H1 (cell line): ENCODE measurements around the gene PRKAR1B. TPM values are rescaled to one million over a fixed set of nuclear protein-coding genes. Genes with fewer than 3 reads are reported as not detected.

Source experiments
- CTCF ChIA-PET: fragments of 300-600 bp; sonication (Branson Sonifier 250); formaldehyde crosslinking; loops from one replicate; lab custom pipeline; 2021; ENCODE audit not compliant: partially characterized antibody; lab: Charles Lee
- POLR2A ChIA-PET: fragments of 300-600 bp; sonication (Branson Sonifier 250); formaldehyde crosslinking; loops from one replicate; lab custom pipeline; 2021; ENCODE audit warnings: inconsistent platforms; ENCODE audit not compliant: partially characterized antibody; lab: Charles Lee
- DNase-seq, 2 experiments: peaks; one replicate each; pipeline versions ENCODE4 v3.0.0 to v3.0.0-alpha.2; 2010 to 2022; ENCODE audit warnings: low spot score in 2 of 2, low read depth in 1 of 2, mixed read lengths in 1 of 2
- FAIRE-seq: peaks from 2 replicates; lab custom pipeline; 2011; peaks lifted over from hg19 to GRCh38; lab: Jason Lieb, UNC
- H2AFZ ChIP-seq: 2 replicates; pipeline ENCODE4 v1.8.1; 2012; ENCODE audit warnings: low read length, inconsistent platforms
- H2AK5ac ChIP-seq: 2 replicates; pipeline ENCODE4 v1.6.1; 2013; ENCODE audit warnings: low read depth, low read length
- H2BK120ac ChIP-seq: replicated peaks from 2 replicates; pipeline ENCODE3; 2013; ENCODE audit warnings: low read depth, low read length, inconsistent platforms
- H2BK12ac ChIP-seq: 2 replicates; pipeline ENCODE4 v1.6.1; 2013; ENCODE audit warnings: low read depth, low read length
- H2BK15ac ChIP-seq: 2 replicates; pipeline ENCODE4 v1.6.1; 2013; ENCODE audit warnings: low read length
- H2BK20ac ChIP-seq: 2 replicates; pipeline ENCODE4 v1.6.1; 2013; ENCODE audit warnings: low read length
- H2BK5ac ChIP-seq: 2 replicates; pipeline ENCODE4 v1.6.1; 2013; ENCODE audit warnings: low read depth, low read length
- H3K14ac ChIP-seq: 2 replicates; pipeline ENCODE4 v1.6.1; 2013; ENCODE audit warnings: inconsistent platforms; ENCODE audit not compliant: insufficient read length
- H3K18ac ChIP-seq: 2 replicates; pipeline ENCODE4 v1.6.1; 2013; ENCODE audit warnings: low read length; ENCODE audit errors: extremely low read depth
- H3K23ac ChIP-seq: 2 replicates; pipeline ENCODE4 v1.6.1; 2013; ENCODE audit warnings: inconsistent platforms; ENCODE audit not compliant: insufficient read length
- H3K23me2 ChIP-seq: 2 replicates; pipeline ENCODE4 v1.6.1; 2013; ENCODE audit warnings: low read depth, low read length
- H3K27ac ChIP-seq: 2 replicates; pipeline ENCODE4 v1.6.1; 2011; ENCODE audit warnings: low read depth, low read length, inconsistent platforms
- H3K27me3 ChIP-seq, 4 experiments: replicated peaks in 1 of 4; 1 replicate in 1 of 4; 2 replicates in 3 of 4; pipeline versions ENCODE4 v1.6.1 to v1.8.1; 2011 to 2013; ENCODE audit warnings: low read length in 3 of 4, mild to moderate bottlenecking in 3 of 4, inconsistent platforms in 2 of 4, mixed read lengths in 2 of 4, moderate library complexity in 1 of 4; ENCODE audit not compliant: control insufficient read depth in 3 of 4, insufficient read depth in 3 of 4; ENCODE audit errors: extremely low read depth in 1 of 4
- H3K36me3 ChIP-seq, 4 experiments: 2 replicates each; pipeline versions ENCODE4 v1.6.1 to v1.8.1; 2011 to 2013; ENCODE audit warnings: mild to moderate bottlenecking in 4 of 4, low read length in 3 of 4, moderate library complexity in 2 of 4, control low read depth in 1 of 4, inconsistent platforms in 1 of 4; ENCODE audit not compliant: insufficient read depth in 4 of 4, control insufficient read depth in 2 of 4
- H3K4ac ChIP-seq: replicated peaks from 2 replicates; pipeline ENCODE3; 2013; ENCODE audit warnings: low read length, low read depth, mixed read lengths, inconsistent platforms; ENCODE audit not compliant: insufficient read length
- H3K4me1 ChIP-seq, 4 experiments: replicated peaks in 1 of 4; 1 replicate in 1 of 4; 2 replicates in 3 of 4; pipeline versions ENCODE4 v1.6.1 to v1.8.1; 2011 to 2013; ENCODE audit warnings: low read length in 3 of 4, inconsistent platforms in 2 of 4, mixed read lengths in 1 of 4; ENCODE audit not compliant: insufficient read depth in 4 of 4, control insufficient read depth in 3 of 4
- H3K4me2 ChIP-seq, 2 experiments: 2 replicates each; pipeline versions ENCODE4 v1.6.1 to v1.8.1; 2011 to 2013; ENCODE audit warnings: low read depth in 2 of 2, low read length in 2 of 2, control low read depth in 1 of 2, inconsistent platforms in 1 of 2, mild to moderate bottlenecking in 1 of 2; ENCODE audit not compliant: insufficient read depth in 1 of 2
- H3K4me3 ChIP-seq, 4 experiments: fragments of 200-600, 300-600 bp in 1 of 4; sonication (generic), shearing (Covaris generic), sonication (Bioruptor Twin) in 1 of 4; 2 replicates each; pipeline versions ENCODE4 v1.5.1 to v1.8.1; 2011 to 2016; ENCODE audit warnings: low read length in 4 of 4, low read depth in 3 of 4, control low read depth in 2 of 4, inconsistent platforms in 2 of 4, mild to moderate bottlenecking in 2 of 4, mixed read lengths in 1 of 4, moderate library complexity in 1 of 4; ENCODE audit not compliant: insufficient read depth in 2 of 4; ENCODE audit errors: extremely low read depth in 1 of 4
- H3K56ac ChIP-seq: replicated peaks from 2 replicates; pipeline ENCODE3; 2013; ENCODE audit warnings: low read depth, mild to moderate bottlenecking, mixed read lengths, low read length, inconsistent platforms; ENCODE audit not compliant: insufficient read length
- H3K79me1 ChIP-seq: 2 replicates; pipeline ENCODE4 v1.6.1; 2013; ENCODE audit warnings: low read depth, low read length, control low read depth
- H3K79me2 ChIP-seq, 2 experiments: 2 replicates each; pipeline versions ENCODE4 v1.6.1 to v1.8.1; 2012 to 2013; ENCODE audit warnings: low read length in 2 of 2, mild to moderate bottlenecking in 2 of 2, inconsistent platforms in 1 of 2; ENCODE audit not compliant: insufficient read depth in 2 of 2, control insufficient read depth in 1 of 2
- H3K9ac ChIP-seq, 4 experiments: replicated peaks in 1 of 4; 1 replicate in 1 of 4; 2 replicates in 3 of 4; pipeline versions ENCODE4 v1.6.1 to v1.8.1; 2011 to 2013; ENCODE audit warnings: low read depth in 3 of 4, low read length in 3 of 4, control low read depth in 2 of 4, mild to moderate bottlenecking in 2 of 4, moderate library complexity in 2 of 4, inconsistent platforms in 1 of 4; ENCODE audit errors: extremely low read depth in 1 of 4
- H3K9me3 ChIP-seq, 2 experiments: 2 replicates each; pipeline versions ENCODE4 v1.6.1 to v1.8.1; 2012 to 2013; ENCODE audit warnings: mild to moderate bottlenecking in 2 of 2, moderate library complexity in 2 of 2, control low read depth in 1 of 2, inconsistent platforms in 1 of 2, low read depth in 1 of 2, low read length in 1 of 2, mixed read lengths in 1 of 2; ENCODE audit not compliant: insufficient read depth in 2 of 2
- H4K20me1 ChIP-seq, 2 experiments: replicated peaks in 1 of 2; 2 replicates each; pipeline versions ENCODE3 to v1.8.1; 2011 to 2013; ENCODE audit warnings: inconsistent platforms in 2 of 2, low read length in 2 of 2, mild to moderate bottlenecking in 1 of 2; ENCODE audit not compliant: insufficient read depth in 2 of 2, control insufficient read depth in 1 of 2
- H4K5ac ChIP-seq: 2 replicates; pipeline ENCODE4 v1.6.1; 2013; ENCODE audit warnings: low read length, low read depth, mixed read lengths, inconsistent platforms; ENCODE audit not compliant: insufficient read length
- H4K8ac ChIP-seq: 2 replicates; pipeline ENCODE4 v1.8.0; 2013; ENCODE audit warnings: mild to moderate bottlenecking, moderate library complexity, low read length, inconsistent platforms; ENCODE audit not compliant: insufficient read depth; ENCODE audit errors: extremely low read depth
- H4K91ac ChIP-seq: replicated peaks from 2 replicates; pipeline ENCODE3; 2013; ENCODE audit warnings: low read length, mixed read lengths, inconsistent platforms; ENCODE audit not compliant: insufficient read length
- BCL11A ChIP-seq, 2 experiments: IDR thresholded peaks; one replicate each; pipeline ENCODE4 v1.6.1; 2011; ENCODE audit warnings: low read depth in 2 of 2, low read length in 2 of 2, mild to moderate bottlenecking in 2 of 2
- CREB1 ChIP-seq: IDR thresholded peaks from 2 replicates; pipeline ENCODE4 v1.6.1; 2012; ENCODE audit warnings: inconsistent platforms
- KDM1A ChIP-seq: fragments of 200-600, 300-600 bp; sonication (generic); IDR thresholded peaks from 2 replicates; pipeline ENCODE4 v1.7.1; 2016; ENCODE audit warnings: mild to moderate bottlenecking, low read length, borderline replicate concordance
- MAFK ChIP-seq: IDR thresholded peaks from 2 replicates; pipeline ENCODE4 v1.6.1; 2012; ENCODE audit warnings: low read depth, mild to moderate bottlenecking, improper control_type of control experiment, low read length
- MAX ChIP-seq: IDR thresholded peaks from 2 replicates; pipeline ENCODE4 v1.6.1; 2012; ENCODE audit warnings: inconsistent platforms
- NRF1 ChIP-seq: IDR thresholded peaks from 2 replicates; pipeline ENCODE4 v1.6.1; 2011; ENCODE audit warnings: mild to moderate bottlenecking, low read depth, low read length, improper control_type of control experiment
- POU5F1 ChIP-seq: IDR thresholded peaks from 2 replicates; pipeline ENCODE4 v1.6.1; 2011; ENCODE audit warnings: low read depth, mild to moderate bottlenecking, low read length, moderate library complexity
- TAF1 ChIP-seq: IDR thresholded peaks from 2 replicates; pipeline ENCODE4 v1.6.1; 2011; ENCODE audit warnings: mild to moderate bottlenecking, low read depth, low read length
- WGBS, 2 experiments: shearing (Covaris generic) in 1 of 2; methylation state at CpG; one replicate each; pipeline versions ENCODE4 v1.1.6 to v1.1.7; 2013 to 2015; ENCODE audit warnings: low lambda C conversion rate in 2 of 2, mixed read lengths in 2 of 2, inconsistent platforms in 1 of 2, low coverage in 1 of 2, missing lambda C conversion rate in 1 of 2; ENCODE audit not compliant: insufficient replicate concordance in 2 of 2, insufficient coverage in 1 of 2, insufficient read length in 1 of 2; ENCODE audit errors: extremely low coverage in 1 of 2, missing lambda C conversion rate in 1 of 2; 5-methylcytosine and 5-hydroxymethylcytosine counted together
- polyA plus RNA-seq, 7 experiments: library from polyadenylated mRNA; depleted of rRNA in 3 of 7; stranded (reverse) in 5 of 7; unstranded in 2 of 7; fragments of >200 nt in 5 of 7; fragments of 200-250 nt in 2 of 7; gene quantifications; 1 replicate in 5 of 7; 2 replicates in 1 of 7; 4 replicates in 1 of 7; pipeline versions ENCODE4 v1.2.1 to v1.2.3, GENCODE V29; 2011 to 2013; ENCODE audit warnings: missing spikeins in 2 of 7, mixed read lengths in 2 of 7
- total RNA-seq: library from RNA; stranded (reverse); fragmentation: NEBNext Ultra II Directional; extraction: Animal tissue kit (Norgen Biotek cat#: 25700); gene quantifications from 2 replicates; pipeline ENCODE4 v1.2.1, GENCODE V29; 2021
- TF ChIP-seq, protein P1 (sequence below): IDR thresholded peaks from 2 replicates; pipeline ENCODE4 v1.6.1; 2011; ENCODE audit warnings: low read depth, mild to moderate bottlenecking, low read length; ENCODE audit not compliant: insufficient read depth

PRKAR1B gene
- total and polyA plus RNA-seq, 2 of the 8 experiments (the other 6 are each of a cell fraction or from before 2014, with no cell fraction given), result 12.3 to 55.7 TPM

DNA sequence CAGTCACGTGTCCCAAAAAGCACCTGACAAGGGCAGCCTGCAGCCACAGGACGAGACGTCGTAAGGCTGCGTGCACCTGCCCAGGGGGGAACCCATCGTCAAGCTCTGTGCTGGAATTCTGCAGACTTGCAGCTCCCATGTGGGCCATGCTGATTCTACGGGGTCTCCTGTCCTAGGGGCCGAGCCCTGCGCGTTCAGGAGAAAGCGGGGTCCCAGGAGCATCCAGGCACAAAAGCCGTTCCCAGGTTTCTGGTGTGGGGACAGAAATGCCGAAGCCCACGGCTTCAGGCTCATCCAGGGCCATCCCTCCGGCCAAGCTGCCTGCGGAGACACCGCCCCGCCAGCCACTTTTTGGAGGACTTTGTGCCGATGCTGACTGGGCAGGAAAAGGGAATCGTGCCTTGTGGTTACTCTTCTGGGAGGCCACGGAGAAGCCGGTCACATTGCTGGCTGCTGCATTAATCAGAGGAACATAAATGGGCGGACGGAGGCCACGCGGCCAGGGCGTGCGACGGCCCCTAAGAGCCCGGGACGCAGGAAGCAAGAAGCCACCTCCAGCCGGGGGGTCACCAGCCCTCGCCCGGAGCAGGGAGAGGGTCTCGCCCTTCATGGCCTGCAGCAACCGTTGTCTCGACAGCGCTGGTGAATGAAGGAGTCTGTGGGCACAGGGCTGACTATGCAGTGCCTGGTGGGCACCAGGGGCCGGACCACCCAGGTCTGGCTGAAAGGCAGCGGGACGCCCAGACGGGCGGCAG, 144.8 kb downstream of the PRKAR1B start:
- Histone ChIP-seq H3K4me1 (no peaks in the 10 kb centered on the region; a peak in 1 of 7 replicates), H2AK5ac (no peak overlapping the region), H2BK5ac (no peak overlapping the region), H3K18ac (no peak overlapping the region), H4K91ac (no peak overlapping the region), H3K79me2 (no peaks in the 10 kb centered on the region), H3K4ac (no peak overlapping the region), H2BK20ac (no peak overlapping the region), H3K23me2 (no peaks in the 10 kb centered on the region; the same call in 1 of the 2 replicates), H3K56ac (no peak overlapping the region), H3K9ac (no peak overlapping the region), H3K27ac (no peak overlapping the region), H2AFZ (no peak overlapping the region), H2BK12ac (no peak overlapping the region), H3K4me2 (no peak overlapping the region), H2BK15ac (no peak overlapping the region), H3K79me1 (peaks cover 3% of the 10 kb centered on the region), H2BK120ac (no peak overlapping the region), H3K4me3 (no peak overlapping the region), H4K20me1 (peaks cover 0 to 5% of the 10 kb centered on the region in 2 experiments), H3K36me3 (peaks cover 3 to 21% (median 5%) of the 10 kb centered on the region in 4 experiments; a peak in 4 of 8 replicates), H3K23ac (no peak overlapping the region), H3K27me3 (no peaks in the 10 kb centered on the region), H3K9me3 (peaks cover 0 to 5% of the 10 kb centered on the region in 2 experiments; a peak in 1 of 4 replicates), H4K8ac (no peak overlapping the region), H4K5ac (no peak overlapping the region), H3K14ac (no peak overlapping the region)
- DNase-seq (no peak), FAIRE-seq (no peak)
- TF ChIP-seq KDM1A, result no peak
- no peak for TF ChIP-seq MAFK
- TF ChIP-seq TAF1, result no peak
- no peak for TF ChIP-seq NRF1
- TF ChIP-seq POU5F1, result no peak
- TF ChIP-seq, protein P1, sequence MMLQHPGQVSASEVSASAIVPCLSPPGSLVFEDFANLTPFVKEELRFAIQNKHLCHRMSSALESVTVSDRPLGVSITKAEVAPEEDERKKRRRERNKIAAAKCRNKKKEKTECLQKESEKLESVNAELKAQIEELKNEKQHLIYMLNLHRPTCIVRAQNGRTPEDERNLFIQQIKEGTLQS, result no peak
- no peak for TF ChIP-seq CREB1
- TF ChIP-seq MAX, result no peak
- no peak for TF ChIP-seq BCL11A (IDR thresholded peaks at IDR 0.05; ENCODE audit: low read depth in 2 of 2, low read length in 2 of 2)
- CTCF ChIA-PET, result no interaction called here
- 92% methylated on average over 37 of the region's 43 CpGs; no CpG with 5 or more reads in 1 of the 2 experiments for WGBS, 2 experiments
- POLR2A ChIA-PET, result no interaction called here
